ENCODE data around the gene BPI.
"Not testable (repeated sequence)": the region's sequence is repeated elsewhere in the genome, so short reads cannot be mapped to it uniquely, and the experiment has no call there.

The BPI gene

DNA sequence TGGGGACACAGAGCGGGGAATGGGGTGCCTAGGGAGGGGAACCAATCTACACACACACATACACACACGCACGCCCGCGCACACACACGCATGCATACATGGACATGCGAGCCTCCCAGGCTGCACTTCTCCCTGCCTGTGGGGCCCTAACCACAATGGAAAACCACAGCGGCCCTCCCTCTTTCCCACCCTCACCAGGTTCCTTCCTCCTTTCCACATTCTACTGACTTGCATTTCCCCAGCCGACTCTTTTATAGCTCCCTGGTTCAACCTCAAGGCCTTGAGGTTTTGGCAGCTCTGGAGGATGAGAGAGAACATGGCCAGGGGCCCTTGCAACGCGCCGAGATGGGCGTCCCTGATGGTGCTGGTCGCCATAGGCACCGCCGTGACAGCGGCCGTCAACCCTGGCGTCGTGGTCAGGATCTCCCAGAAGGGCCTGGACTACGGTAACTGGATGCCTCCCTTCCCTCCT, at the start of gene BPI:
BPI (plus strand) TSS at position 249 of the 472 bp plus-strand sequence; CDS start at position 317, 68 bp downstream.
- no peak for DNase-seq

DNA sequence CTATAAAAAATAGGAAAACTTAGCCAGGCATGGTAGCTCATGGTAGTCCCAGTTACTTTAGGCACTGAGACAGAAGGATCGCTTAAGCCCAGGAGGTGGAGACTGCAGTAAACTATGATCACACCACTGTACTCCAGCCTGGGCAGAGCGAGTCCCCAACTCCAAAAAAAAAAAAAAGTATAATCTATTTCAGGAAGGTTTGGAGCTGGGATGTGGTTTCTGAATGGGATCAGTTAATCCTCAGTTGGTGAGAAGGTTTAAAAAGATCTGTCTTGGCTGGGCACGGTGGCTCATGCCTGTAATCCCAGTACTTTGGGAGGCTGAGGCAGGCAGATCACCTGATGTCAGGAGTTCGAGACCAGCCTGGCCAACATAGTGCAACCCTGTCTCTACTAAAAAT, 49.3 kb upstream of the BPI start:
- DNase-seq: not testable (repeated sequence)

DNA sequence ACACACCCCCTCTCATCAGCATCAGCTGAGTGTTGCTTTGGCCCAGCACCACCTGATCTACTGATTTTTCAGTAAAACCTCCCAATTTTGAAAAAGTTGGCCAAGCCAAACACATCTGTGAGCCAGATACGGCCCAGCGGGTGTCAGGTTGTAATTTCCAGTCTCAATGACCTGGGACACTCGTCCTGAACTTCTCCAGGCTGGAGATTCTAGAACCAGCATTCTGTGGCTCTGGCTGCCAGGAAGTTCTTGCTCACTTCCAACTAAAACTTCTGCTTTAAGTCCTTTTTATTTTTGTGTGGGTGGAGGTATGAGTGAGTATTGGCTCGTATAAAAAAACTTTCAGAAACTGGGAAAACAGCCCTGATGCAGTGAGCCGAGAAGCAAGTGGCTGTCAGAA, 48.6 kb upstream of the BPI start:
- no peak for DNase-seq

DNA sequence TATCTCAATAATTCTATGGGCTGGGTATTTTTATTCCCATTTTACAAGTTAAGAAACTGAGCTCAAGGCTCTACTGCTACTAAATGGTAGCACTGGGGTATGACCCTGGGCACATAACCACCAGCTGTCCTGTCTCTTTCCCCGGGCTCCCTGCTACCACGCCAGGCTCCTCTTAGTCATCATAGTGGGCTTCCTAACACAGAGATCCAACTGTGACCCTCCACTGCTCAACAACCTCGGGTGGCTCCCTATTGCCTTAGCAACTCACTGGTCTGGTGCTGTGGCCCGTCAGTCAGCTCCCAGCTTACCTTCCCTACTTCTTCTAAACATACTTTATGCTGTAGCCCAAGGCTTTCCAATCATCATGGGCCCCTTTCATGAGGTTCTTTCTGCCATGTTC, 47.9 kb upstream of the BPI start:
- DNase-seq: no peak

DNA sequence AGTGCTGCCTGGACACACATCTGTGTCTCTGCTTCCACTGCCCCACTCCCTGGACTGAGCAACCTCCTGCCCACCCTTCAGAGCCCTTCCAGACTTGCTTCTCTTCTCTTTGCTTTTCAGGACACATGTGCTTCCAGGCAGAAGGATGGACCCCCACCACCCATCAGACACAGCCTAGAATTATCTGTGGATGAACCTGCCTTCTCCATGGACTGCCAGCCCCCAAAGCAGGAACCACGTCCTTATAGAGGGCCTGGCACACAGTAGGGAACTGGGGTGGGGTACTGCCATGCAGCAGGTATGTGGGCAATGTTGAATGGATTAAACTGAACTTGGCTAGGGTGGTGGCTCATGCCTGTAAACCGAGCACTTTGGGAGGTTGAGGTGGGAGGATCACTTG, 47.0 kb upstream of the BPI start:
- DNase-seq: no peak

DNA sequence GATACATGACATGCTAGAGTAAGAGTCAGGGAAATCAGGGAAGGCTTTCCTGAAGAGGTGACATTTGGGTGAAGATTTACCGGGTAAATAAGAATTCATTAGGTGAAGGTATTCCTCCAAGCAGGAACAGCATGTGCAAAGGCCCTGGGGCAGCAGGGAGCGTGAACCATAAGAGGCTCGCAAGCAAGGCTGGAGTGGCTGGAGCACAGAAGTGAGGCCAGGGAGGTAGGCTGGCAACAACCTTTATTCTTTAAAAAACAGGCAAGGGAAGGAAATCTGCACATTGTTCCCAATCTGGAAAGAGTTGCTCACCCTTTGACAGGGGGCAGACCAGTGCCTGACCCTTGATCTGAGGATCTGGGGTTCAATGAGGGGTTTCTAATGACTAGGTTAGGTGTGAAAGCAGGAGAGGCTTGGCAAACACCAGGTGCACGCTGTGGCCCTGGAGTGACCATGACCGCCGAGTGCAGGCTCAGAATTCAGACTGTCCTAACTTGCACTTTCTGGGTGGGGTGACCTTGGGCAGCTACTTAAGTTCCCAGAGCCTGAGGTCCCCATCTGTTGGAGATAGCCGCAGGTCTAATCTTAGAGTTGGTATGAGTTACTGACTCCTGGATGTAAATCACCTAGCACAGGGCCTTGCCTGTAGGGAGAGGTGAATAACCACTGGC, 45.3 kb upstream of the BPI start:
- DNase-seq: no peak

DNA sequence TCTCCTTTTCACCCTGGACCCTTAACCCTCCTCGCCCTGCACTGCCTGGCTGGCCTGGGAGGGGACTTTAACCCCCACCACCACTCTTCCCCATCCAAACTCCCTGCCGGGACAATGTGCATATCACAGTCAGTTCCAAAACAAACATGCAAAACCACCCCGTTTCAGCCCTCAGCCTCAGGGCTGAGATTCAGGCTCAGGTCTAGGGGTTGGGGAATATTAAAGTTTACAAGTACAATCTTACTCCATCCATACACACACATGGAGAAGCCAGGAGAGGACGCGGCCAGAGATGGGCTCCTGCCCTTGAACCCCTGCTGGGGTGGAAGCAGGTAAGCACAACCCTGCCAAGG, 44.0 kb upstream of the BPI start:
- no peak for DNase-seq

DNA sequence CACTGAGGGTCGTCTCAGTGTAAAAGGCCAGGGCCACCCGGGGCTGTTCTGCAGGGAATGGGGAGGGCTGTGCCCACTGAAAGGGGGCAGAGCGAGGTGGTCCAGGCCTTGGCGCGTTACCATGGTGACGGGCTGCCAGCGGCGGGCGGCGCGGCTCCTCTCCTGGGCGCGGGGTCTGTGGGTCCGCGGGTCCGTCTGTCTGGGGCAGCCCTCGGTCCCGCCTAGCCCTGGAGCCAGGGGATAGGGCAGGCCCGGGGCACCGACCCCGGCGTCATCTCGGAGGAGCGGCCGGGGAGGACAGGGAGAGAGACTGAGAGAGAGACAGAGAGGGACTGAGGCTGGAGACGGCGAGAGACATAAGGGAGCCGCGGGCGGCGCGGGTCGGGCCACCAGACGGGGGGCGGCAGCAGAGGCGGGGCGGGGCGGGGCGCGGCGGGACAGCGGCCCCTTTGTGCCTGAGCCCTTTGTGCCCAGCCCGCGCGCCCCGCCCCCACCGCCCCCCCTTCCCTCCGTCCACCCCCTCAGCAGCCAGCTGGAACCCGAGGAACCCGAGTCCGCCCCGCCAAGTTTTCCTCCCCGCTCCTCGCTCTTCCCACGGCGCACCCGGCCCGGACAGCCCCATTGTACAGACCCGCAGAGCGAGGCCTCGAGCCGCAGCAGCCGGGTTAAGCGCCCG, 43.4 kb upstream of the BPI start, which contains the start of gene KIAA1755:
KIAA1755 (minus strand) TSS at position 358 of the 676 bp plus-strand sequence; CDS start at position 123, 235 bp downstream.
- DNase-seq: no peak

DNA sequence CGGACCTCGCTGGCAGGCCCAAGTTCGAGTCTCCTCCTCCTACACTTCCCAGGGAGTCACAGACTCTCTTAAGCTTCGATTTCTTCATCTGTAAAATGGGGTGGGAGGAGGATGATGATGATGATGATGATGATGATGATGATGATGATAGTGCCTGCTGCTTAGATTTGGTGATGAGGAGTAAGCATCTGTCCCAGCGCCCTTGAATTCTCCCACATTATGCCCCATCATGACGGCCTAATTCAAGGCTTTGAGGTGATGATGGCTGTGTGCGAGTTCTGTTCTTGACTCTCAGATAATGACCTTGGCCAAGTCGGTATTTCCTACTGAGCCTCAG, 42.9 kb upstream of the BPI start:
- no peak for DNase-seq

DNA sequence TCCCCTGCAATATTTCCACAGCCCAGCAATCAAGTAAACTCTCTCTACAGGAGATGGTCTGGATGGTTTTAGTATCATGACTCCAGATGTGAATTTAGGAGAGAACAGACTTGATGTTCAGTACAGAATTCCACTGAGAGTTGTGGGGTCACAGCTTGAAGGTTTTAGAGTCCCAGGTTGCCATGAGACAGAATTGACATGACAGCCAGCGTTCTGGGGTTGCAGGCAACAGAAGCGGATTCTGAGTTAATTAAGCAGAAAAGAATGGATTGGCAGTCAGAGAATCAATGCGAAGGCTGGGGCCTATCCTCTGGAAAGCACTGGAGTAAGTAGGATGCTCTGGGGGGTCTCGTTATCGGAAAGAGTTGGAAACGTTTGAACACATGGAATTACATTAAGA, 41.0 kb upstream of the BPI start:
- DNase-seq: no peak

DNA sequence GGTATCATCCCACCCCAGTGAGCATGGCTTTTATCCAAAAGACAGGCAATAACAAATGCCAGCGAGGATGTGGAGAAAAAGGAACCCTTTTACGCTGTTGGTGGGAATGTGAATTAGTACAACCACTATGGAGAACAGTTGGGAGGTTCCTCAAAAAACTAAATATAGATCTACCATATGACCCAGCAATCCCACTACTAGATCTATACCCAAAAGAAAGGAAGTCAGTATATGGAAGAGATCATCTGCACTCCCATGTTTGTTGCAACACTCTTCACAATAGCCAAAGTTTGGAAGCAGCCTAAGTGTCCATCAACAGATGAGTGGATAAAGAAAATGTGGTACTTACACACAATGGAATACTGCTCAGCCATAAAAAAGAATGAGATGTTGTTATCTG, 37.5 kb upstream of the BPI start:
- DNase-seq: no peak

DNA sequence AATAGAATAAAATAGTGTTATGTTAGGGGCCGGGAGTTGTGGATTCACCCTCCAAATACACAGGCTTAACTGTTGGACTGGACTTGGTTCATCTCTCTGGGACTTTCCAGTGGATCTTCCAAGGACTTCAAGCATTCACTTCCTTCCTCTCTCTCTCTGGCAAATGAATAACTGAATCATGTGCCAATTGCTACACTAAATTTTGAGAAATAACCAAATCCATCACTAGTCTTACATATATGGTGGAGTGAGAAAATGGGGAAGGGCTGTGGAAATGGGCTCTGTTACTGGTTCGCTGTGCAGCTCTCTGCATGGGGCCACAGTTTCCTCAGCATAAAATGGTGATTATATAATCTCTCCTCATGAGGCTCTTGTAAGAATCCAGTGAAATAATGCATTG, 36.7 kb upstream of the BPI start:
- no peak for DNase-seq

DNA sequence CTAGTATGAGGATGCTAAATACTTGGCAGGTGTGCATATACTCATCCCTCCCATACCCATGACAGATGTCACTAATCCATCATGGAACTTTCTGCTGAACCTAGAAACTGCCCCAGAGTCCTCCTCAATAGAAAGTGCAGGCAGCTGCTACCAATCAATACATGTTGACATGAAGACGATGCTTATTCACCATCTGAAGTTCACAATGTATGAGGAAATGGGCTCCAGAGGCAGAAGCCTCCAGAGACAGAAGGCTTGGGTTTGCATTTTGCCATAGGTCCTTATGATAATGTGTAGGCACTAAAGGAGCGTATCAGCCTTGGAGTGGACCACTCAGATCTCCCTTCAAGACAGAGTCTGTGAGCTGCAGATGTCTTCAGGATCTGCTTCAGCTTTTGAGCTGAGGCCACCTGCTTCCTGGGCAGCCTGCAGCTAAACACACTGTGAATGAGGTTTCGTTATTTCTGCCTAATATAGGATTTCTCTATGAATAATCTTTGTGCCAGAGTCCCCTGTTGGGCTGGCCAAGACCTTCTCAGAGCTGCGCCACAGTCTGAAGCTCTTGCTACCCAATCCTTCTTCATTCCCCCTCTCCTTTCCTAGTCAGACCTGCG, 35.9 kb upstream of the BPI start:
- DNase-seq: no peak

DNA sequence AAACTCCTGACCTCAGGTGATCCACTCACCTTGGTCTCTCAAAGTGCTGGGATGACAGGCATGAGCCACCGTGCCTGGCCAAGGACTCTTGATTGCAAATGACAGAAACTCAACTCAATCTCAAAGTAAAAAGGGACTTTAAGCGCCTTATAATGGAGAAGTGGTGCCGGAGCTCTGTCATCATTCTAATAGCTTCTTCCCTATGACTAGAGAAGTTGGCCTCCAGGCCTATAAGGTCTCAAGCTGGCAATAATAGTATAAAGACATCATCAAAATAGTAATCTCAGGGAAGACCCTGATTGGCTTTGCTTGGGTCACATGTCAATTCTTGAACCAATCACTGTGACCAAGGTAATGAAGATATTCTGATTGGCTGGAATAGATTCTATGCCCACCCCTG, 34.9 kb upstream of the BPI start:
- no peak for DNase-seq

DNA sequence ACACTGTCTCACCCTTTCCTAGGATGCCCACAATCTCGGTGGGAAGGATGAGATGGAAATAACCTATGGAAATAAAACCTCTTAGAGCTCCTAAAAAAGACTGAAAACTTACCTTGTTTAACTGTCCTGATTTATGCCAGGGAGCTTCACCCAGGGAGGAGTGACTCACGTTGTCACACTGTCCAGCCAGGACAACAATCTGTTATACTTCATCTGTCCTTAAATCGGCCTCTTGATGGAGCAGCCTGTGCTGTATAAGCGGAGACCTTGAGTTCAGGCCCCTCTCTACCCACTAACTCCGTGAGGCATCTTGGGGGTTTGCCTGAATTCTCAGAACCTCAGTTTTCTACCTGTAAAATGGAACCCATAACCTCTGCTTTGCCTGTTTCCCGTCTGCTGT, 34.2 kb upstream of the BPI start:
- DNase-seq: no peak

DNA sequence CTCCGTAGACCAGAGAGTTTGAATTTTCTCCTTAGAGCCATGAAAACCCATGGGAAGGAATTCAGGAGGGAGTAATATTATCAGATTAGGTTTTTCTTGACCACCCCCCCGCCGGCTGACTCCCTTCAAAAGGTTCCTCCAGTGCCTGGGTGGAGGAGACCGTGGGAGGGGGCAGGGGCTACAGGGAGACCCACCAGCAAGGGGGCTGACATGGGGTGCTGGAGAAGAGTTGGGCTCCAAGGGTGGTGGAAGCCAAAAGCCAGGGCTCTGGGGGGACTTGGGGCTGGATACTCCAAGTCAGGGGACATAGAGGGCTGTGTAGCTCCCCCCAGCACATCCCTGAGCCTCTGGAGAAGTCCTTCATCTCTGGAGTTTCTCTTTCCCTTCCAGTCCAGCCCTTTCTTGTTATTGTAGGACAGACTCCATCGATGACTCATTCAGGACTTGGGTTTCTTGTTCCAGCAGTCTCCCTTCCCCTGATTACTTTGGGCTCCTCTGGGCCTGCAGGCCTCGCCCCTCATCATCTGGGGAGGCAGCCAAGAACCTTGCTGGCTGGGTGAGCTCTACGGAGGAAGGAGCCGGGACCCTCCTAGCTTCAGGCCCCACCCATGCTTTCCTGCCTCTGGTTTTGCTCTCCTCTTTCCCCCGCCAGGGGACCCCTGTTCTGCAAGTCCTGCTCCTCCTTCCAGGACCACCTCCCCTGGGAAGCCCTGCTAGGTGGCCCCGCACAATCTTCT, 32.9 kb upstream of the BPI start:
- DNase-seq: peak; percentile 22

DNA sequence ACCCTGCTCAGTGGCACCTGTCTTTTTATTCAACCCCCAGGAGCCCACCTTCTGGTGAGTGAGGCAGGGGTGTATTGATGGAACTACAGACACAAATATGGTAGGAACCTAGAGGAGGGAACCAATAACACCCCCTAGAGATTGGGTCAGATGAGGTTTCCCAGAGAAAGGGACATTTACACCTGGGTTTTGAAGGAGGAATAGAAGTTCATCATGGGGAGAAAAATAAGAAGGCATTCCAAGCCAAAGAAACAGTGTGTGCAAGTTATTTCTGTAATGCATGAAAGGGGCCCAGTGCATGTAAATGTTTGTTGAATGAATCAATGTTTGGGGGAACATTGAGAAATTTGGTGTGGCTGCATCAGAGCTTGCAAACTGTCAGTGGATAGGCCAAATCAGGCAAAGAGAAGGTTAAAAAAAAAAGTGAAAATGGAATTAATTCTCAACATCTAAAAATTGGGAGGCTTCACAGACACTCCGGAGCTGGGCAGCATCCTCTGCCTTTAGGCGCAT, 32.3 kb upstream of the BPI start:
- no peak for DNase-seq

DNA sequence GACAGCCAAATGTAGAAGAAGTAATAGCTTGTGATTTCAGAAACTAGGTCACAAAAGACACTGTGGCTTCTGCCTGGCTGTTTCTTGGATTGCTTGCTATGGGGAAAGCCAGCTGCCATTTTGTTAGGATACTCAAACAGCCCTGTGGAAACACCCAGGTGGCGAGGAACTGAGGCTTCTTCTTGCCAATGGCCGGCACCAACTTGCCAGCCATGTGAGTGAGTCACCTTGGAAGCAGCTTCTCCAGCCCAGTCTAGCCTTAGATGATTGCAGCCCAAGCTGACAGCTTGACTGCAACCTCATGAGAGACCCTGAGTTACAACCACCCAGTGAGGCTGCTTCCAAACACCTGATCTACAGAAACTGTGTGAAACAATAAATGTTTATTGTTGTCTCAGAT, 31.6 kb upstream of the BPI start:
- no peak for DNase-seq

DNA sequence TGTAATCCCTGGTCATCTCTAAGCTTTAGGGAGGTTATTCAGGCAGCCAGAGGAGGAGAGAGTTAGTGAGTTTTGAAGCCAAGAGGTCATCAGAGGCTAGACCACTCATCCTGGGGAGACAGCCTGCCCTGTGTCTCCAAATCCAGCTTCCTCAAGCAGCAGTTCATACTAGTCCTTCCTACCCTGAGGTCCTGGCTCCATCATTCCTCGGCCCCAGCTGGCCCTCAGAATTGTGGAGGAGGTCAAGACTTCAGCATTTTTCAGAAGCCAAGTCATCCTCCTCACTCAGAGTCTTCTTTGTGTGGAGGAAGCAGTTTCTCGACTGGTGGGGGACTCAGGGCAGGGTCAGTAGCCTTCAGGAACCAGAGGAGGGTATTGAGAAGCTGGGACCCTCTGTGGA, 31.0 kb upstream of the BPI start:
- no peak for DNase-seq

DNA sequence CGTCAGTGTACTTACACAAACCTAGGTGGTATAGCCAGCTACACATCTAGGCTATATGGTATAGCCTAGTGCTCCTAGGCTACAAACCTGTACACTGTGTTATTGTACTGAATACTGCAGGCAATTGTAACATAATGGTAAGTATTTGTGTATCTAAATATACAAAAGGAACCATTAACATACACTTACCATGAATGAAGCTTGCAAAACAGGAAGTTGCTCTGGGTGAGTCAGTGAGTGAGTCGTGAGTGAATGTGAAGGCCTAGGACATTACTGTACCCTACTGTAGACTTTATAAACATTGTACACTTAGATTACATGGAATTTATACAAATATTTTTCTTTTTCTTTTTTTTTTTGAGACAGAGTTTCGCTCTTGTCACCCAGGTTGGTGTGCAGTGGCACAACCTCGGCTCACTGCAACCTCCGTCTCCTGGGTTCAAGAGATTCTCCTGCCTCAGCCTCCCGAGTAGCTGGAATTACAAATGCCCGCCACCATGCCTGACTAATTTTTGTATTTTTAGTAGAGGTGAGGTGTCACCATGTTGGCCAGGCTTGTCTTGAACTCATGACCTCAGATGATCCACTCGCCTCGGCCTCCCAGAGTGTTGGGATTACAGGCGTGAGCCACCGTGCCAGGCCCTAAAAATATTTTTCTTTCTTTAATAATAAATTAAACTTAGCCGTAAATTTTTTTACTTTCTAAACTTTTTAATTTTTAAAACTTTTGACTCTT, 28.0 kb upstream of the BPI start:
- DNase-seq: peak; percentile 38

DNA sequence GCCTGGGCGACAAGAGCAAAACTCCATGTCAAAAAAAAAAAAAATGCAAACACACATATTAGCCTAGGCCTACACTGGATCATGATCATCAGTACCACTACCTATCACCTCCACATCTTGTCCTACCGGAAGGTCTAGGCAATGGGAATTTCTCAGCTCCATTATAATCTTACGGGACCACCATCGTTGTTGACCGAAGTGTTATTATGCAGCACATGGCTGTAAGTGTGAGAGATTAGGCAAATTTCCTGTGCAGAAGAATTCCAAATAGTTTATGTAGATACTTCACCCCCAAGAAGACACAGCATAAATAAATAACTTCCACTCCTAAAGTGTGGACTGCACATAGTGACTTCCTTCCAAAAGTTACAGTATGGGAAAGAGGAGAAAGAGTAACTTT, 26.7 kb upstream of the BPI start:
- DNase-seq: no peak

DNA sequence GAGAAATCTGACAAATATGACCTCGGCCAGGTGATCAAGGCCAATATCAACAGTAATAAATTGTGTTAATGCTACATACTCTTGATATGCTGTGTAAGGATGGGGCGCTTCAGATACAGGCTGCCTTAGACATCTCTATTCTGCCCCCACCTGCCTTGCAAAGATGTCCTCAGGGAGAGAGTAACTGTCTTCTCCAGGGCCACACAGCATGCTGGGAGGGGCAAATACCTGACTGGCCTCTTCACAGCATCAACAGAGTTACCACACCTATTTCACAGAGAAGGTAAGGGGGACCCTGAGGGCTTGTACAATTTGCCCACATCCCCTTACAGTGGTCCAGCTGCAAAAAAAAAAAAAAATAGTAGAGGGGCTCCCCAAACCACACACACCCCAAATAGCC, 26.3 kb upstream of the BPI start:
- no peak for DNase-seq

DNA sequence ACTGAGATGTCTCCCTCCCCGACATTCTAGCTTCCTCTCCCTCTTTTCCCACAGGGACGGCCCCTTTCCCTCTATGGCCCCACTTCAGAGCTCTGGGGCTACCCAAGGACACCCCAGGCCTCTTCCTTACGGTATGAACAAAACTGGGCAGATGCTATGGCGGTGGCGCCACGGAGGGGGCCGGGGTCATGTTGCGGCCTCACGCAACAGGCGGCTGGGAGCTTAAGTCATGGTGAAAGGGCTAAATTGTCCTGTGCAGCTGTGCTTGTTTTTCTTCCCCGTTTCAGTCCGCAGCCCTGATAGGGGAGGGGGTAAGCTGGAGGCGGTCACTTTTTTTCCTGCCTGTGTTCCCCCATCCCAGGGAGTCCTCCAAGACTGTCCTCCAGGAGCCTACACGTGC, 25.8 kb upstream of the BPI start:
- DNase-seq: no peak
